ENCODE measurements around the gene TMEM39B.

DNA sequence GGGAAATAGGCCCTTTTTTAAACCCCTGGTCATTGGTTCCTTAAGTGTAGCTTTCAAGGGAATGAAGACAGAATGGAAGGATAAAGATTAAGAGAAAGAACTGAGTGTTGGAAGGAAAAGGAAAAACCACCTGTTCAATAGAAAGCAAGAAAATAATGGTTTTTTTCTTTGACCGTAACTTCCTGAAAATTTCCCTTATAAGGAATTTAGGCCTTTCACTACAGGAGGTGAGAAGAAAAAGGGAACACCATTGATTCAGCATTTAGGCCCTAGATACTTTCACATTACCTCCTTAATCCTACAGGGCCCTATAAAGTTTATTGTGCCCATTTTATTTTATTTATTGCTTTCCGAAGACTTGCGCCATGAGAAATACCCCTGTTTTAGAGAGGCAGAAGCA, 54.0 kb downstream of the TMEM39B start:
- no peak for TF ChIP-seq EZH2 (IDR thresholded peaks at IDR 0.05; ENCODE audit: insufficient read depth, low read length)
- no peak for TF ChIP-seq CTCF (IDR thresholded peaks at IDR 0.05; ENCODE audit: insufficient read depth, low read depth, low read length)
